ENCODE results near the gene BABAM2.

DNA sequence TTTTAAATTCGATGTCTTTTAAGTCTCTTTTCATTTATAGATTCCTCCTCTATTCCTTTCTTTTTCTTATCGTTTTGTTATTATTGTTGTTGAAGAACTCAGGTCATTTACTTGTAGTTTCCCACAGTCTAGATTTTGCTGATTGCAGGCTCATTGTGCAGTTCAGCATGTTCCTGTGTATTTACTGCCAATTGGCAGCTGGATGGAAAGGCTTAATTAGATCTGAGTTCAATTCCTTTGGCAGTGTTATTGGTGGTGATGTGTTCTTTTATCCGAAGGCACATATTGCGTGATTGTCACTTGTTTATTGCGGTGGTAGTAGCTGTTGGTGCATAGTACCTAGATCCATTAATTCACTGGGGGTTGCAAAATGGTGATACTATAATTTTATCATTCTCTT, 180.7 kb downstream of the BABAM2 start:
- TF ChIP-seq POLR2A (IDR thresholded peaks at IDR 0.05; ENCODE audit: low read depth, low read length) (no peak), MXI1 (IDR thresholded peaks at IDR 0.05; ENCODE audit: borderline replicate concordance, low read depth, low read length) (no peak), RAD21 (IDR thresholded peaks at IDR 0.05; ENCODE audit: low read length) (no peak), SMC3 (IDR thresholded peaks at IDR 0.05; ENCODE audit: low read depth, low read length) (no peak), RFX5 (IDR thresholded peaks at IDR 0.05; ENCODE audit: low read depth, low read length) (no peak)
- TF ChIP-seq, protein P1, sequence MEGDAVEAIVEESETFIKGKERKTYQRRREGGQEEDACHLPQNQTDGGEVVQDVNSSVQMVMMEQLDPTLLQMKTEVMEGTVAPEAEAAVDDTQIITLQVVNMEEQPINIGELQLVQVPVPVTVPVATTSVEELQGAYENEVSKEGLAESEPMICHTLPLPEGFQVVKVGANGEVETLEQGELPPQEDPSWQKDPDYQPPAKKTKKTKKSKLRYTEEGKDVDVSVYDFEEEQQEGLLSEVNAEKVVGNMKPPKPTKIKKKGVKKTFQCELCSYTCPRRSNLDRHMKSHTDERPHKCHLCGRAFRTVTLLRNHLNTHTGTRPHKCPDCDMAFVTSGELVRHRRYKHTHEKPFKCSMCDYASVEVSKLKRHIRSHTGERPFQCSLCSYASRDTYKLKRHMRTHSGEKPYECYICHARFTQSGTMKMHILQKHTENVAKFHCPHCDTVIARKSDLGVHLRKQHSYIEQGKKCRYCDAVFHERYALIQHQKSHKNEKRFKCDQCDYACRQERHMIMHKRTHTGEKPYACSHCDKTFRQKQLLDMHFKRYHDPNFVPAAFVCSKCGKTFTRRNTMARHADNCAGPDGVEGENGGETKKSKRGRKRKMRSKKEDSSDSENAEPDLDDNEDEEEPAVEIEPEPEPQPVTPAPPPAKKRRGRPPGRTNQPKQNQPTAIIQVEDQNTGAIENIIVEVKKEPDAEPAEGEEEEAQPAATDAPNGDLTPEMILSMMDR (conservative IDR thresholded peaks at IDR 0.05; ENCODE audit: low read depth, low read length): no peak
